ENCODE results near the gene ACSF3.

The ACSF3 gene

DNA sequence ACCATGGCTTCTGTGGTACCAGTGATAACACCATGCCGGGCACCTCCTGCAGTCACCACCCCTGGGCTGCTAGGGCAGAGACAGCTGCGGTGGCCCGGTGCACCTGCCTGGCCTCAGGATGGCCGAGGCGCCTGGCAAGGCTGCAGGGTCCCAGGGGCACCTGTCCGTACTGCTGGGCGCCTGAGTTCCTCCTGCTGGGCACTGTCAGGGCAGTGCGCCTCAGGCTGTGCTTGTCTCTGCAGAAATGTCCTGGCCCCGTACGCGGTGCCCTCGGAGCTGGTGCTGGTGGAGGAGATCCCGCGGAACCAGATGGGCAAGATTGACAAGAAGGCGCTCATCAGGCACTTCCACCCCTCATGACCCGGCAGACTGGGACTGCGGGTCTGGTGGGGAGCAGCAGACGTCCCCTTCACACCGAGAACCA is 60.2 kb downstream of the ACSF3 start:
- no peaks in the 10 kb centered on the region; the same call in 1 of the 2 replicates for H3K9me3 ChIP-seq
- no peak overlapping the region for H3K4me3 ChIP-seq
- DNase-seq (ENCODE audit: low spot score in 2 of 2), result no peak
- H3K4me1 ChIP-seq, result no peaks in the 10 kb centered on the region
- H3K36me3 ChIP-seq (replicated peaks), result peaks cover 9% of the 10 kb centered on the region; the same call in 1 of the 2 replicates
- H3K27me3 ChIP-seq (ENCODE audit: low read depth), result no peaks in the 10 kb centered on the region
- in situ Hi-C loops (cut with MboI; ENCODE audit: low sequenced_read_pairs), result no loop called here

DNA sequence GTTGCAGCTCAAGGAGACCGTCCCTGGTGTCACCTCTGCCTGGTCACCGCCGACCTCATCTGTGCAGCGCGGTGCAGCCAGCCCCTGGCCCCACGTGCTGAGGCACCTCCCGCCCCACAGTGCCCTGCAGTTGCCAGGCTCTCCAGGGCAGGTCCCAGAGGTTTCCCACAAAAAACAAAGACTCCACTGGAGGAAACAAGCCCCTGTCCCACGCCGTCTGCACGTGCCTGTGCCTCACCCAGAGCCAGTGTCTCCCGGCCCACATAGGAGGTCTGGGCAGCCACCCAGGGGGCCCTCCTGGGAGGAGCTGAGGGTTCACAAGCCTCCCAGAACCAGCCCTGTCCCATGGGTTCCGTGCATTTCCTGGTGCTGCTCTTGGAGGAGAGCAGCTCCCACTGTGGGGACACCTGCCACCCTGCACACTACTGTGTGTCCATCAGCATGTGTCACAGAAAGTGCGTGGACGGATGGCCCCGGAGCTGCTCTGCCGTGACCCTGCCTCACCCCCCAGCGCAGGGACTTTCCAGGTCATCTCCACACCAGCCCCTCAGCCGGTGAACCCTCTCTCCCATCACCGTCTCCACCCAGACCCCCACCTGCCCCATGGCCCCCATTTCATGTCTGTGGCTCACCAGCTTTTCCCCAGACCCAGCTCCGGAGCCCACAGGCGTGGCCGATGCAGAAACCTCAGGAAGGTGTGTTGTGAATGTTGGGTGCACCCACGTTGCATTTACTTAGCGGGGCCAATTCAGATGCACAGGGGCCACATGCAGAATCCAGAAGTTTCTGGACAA is 60.9 kb downstream of the ACSF3 start:
- Histone ChIP-seq H3K9me3 (no peaks in the 10 kb centered on the region), H3K4me1 (no peaks in the 10 kb centered on the region), H3K4me3 (no peak overlapping the region), H3K36me3 (replicated peaks) (peaks cover 3% of the 10 kb centered on the region; the same call in 1 of the 2 replicates), H3K27me3 (ENCODE audit: low read depth) (no peaks in the 10 kb centered on the region)
- no peak for DNase-seq (ENCODE audit: low spot score in 2 of 2)
- in situ Hi-C loops (cut with MboI; ENCODE audit: low sequenced_read_pairs), result no loop called here

DNA sequence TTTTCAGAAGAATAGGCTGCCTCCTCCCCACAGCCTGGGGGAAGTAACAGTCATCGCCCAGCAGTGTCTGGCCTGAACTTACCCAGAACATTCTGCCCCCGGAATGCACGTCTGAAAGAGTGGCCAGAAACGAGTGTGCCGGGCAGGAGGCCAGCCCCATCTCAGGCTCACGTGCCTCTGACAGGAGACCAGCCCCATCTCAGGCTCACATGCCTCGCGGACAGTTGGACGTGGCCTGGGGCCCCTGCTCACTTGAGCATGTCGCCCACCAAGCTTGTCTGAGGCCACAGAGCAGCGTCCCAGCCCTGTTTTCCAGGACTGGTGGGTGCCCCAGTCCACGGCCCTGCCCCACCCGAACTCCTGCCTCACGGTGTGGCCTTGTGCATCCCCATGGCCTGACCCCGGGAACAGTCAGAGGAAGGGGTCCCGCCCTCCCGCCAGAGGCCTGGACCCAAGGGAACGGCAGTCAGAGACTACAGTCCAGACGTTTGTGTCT is 61.6 kb downstream of the ACSF3 start:
- DNase-seq (ENCODE audit: low spot score in 2 of 2), result no peak
- no peak overlapping the region for H3K4me3 ChIP-seq
- in situ Hi-C loops (cut with MboI; ENCODE audit: low sequenced_read_pairs), result no loop called here
- no peaks in the 10 kb centered on the region for H3K4me1 ChIP-seq
- H3K9me3 ChIP-seq, result no peaks in the 10 kb centered on the region
- peaks cover 2% of the 10 kb centered on the region; the same call in 1 of the 2 replicates for H3K36me3 ChIP-seq (replicated peaks)
- H3K27me3 ChIP-seq (ENCODE audit: low read depth), result no peaks in the 10 kb centered on the region

- in situ Hi-C loops (cut with MboI; ENCODE audit: low sequenced_read_pairs), result no loop called here
- Histone ChIP-seq H3K36me3 (replicated peaks) (peaks cover 2% of the 10 kb centered on the region; the same call in 1 of the 2 replicates), H3K4me3 (no peak overlapping the region), H3K27me3 (ENCODE audit: low read depth) (no peaks in the 10 kb centered on the region), H3K9me3 (no peaks in the 10 kb centered on the region), H3K4me1 (no peaks in the 10 kb centered on the region)
- no peak for DNase-seq (ENCODE audit: low spot score in 2 of 2)
Observed at GRCh38 chr16:89155851-89156739, 62.4 kb downstream of the ACSF3 start.

DNA sequence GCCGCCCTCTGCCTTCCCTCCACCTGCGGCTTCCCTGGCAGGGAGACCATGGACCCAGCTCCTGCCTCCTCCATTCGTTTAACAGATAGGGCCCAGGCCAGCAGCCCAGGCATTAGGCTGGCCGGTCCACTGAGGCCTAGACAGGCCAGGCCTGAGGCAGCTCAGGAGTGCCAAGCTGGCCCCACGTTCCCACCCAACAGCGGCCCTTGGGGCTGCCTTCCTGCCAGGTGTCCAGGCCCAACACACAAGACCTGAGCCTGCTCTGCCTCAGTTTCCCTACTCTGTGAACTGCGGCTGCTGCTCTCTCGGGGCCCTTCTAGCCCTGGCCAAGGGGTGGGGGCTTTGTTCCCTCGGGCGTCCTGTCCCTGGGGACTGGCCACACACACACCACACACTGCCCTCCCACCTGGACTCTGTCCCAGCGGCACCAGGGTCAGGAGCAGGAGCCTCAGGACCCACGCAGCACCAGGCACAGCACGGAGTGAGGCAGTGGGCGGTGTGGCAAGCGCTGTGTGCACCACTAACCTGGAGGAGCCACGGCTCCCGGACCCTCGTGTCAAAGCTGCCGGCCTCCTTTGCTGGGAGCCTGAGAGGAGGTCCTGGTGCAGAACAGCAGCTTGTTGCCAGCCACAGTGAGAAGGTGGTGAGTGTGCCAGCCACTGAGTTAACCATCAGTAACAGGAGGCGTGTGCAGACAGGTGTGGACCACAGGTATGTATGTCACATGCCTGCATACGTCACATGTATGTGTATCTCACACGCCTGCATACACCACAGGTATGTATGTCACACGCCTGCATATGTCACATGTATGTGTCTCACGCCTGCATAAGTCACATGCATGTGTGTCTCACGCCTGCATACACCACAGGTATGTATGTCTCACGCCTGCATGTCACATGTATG is 63.3 kb downstream of the ACSF3 start:
- no peaks in the 10 kb centered on the region for H3K4me1 ChIP-seq
- H3K4me3 ChIP-seq, result no peak overlapping the region
- no peaks in the 10 kb centered on the region for H3K27me3 ChIP-seq (ENCODE audit: low read depth)
- in situ Hi-C loops (cut with MboI; ENCODE audit: low sequenced_read_pairs), result no loop called here
- H3K36me3 ChIP-seq (replicated peaks), result no peaks in the 10 kb centered on the region
- no peak for DNase-seq (ENCODE audit: low spot score in 2 of 2)
- H3K9me3 ChIP-seq, result no peaks in the 10 kb centered on the region

DNA sequence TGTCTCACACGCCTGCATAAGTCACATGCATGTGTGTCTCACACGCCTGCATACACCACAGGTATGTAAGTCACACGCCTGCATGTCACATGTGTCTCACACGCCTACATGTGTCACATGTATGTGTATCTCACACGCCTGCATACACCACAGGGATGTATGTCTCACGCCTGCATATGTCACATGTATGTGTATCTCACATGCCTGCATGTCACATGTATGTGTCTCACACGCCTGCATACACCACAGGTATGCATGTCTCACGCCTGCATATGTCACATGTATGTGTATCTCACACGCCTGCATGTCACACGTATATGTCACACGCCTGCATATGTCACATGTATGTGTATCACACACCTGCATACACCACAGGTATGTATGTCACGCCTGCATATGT is 64.1 kb downstream of the ACSF3 start:
- H3K4me1 ChIP-seq, result no peaks in the 10 kb centered on the region
- in situ Hi-C loops (cut with MboI; ENCODE audit: low sequenced_read_pairs), result no loop called here

GRCh38 chr16:89159066-89159849 is 65.6 kb downstream of the ACSF3 start:
- no peaks in the 10 kb centered on the region for H3K9me3 ChIP-seq
- no peaks in the 10 kb centered on the region for H3K27me3 ChIP-seq (ENCODE audit: low read depth)
- H3K4me3 ChIP-seq, result no peak overlapping the region
- H3K36me3 ChIP-seq (replicated peaks), result no peaks in the 10 kb centered on the region
- in situ Hi-C loops (cut with MboI; ENCODE audit: low sequenced_read_pairs), result no loop called here
- H3K4me1 ChIP-seq, result no peaks in the 10 kb centered on the region
- no peak for DNase-seq (ENCODE audit: low spot score in 2 of 2)

More for the DNA sequence above, 64.1 kb downstream of the ACSF3 start:
- Histone ChIP-seq H3K36me3 (replicated peaks) (no peaks in the 10 kb centered on the region), H3K27me3 (ENCODE audit: low read depth) (no peaks in the 10 kb centered on the region), H3K9me3 (no peaks in the 10 kb centered on the region), H3K4me3 (no peak overlapping the region)
- DNase-seq (ENCODE audit: low spot score in 2 of 2), result no peak

GRCh38 chr16:89159850-89160354 is 66.2 kb downstream of the ACSF3 start:
- no peak overlapping the region for H3K4me3 ChIP-seq
- H3K9me3 ChIP-seq, result no peaks in the 10 kb centered on the region
- DNase-seq (ENCODE audit: low spot score in 2 of 2), result no peak
- H3K27me3 ChIP-seq (ENCODE audit: low read depth), result no peaks in the 10 kb centered on the region
- no peaks in the 10 kb centered on the region for H3K4me1 ChIP-seq
- H3K36me3 ChIP-seq (replicated peaks), result no peaks in the 10 kb centered on the region
- in situ Hi-C loops (cut with MboI; ENCODE audit: low sequenced_read_pairs), result loop anchor here (10.0 kb wide), 2 partner anchors 225 to 345 kb away; partner anchors contain the start of gene APRT

DNA sequence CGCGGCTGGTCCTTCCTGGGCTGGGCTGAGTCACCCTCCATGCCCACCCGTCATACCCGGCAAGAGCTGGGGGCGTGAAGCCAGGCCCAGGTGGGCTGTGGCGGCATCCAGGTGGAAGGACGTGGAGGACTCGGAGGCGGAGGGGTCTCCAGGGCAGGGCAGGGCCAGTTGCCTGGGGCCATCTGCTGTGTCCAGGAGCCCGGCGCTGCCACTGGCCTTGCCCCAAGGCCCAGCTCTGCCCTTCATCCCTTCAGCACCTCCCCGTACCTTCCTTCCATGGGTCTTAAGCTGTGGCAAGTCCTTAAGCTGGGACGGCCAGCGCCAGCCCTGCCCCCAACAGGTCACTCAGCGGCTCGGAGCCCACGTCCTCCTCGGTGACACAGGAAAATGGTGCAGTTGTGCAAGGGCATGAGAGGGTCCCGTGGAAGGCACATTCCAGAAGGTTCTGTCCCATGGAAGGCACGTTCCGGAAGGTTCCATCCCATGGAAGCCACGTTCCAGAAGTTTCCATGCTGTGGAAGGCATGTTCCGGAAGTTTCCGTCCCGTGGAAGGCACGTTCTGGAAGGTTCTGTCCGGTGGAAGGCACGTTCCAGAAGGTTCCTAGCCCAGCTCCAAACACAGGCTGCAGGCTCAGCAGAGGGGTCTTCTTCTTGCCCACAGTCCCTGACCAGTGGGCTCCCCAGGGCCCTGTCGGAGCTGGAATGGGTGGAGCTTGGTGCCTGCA is 67.5 kb downstream of the ACSF3 start:
- Histone ChIP-seq H3K4me3 (no peak overlapping the region), H3K9me3 (no peaks in the 10 kb centered on the region), H3K4me1 (no peaks in the 10 kb centered on the region), H3K27me3 (ENCODE audit: low read depth) (no peaks in the 10 kb centered on the region), H3K36me3 (replicated peaks) (no peaks in the 10 kb centered on the region)
- in situ Hi-C loops (cut with MboI; ENCODE audit: low sequenced_read_pairs), result loop anchor here (10.0 kb wide), 2 partner anchors 226 to 346 kb away; partner anchors contain the start of gene APRT
- DNase-seq (ENCODE audit: low spot score in 2 of 2), result no peak

- H3K36me3 ChIP-seq (replicated peaks), result no peaks in the 10 kb centered on the region
- no peaks in the 10 kb centered on the region for H3K9me3 ChIP-seq
- no peak overlapping the region for H3K4me3 ChIP-seq
- DNase-seq (ENCODE audit: low spot score in 2 of 2), result no peak
- in situ Hi-C loops (cut with MboI; ENCODE audit: low sequenced_read_pairs), result loop anchor here (10.0 kb wide), 2 partner anchors 227 to 347 kb away; partner anchors contain the start of gene APRT
- H3K27me3 ChIP-seq (ENCODE audit: low read depth), result no peaks in the 10 kb centered on the region
- no peaks in the 10 kb centered on the region; the same call in 1 of the 2 replicates for H3K4me1 ChIP-seq
Observed at GRCh38 chr16:89161763-89162713, 68.4 kb downstream of the ACSF3 start.

DNA sequence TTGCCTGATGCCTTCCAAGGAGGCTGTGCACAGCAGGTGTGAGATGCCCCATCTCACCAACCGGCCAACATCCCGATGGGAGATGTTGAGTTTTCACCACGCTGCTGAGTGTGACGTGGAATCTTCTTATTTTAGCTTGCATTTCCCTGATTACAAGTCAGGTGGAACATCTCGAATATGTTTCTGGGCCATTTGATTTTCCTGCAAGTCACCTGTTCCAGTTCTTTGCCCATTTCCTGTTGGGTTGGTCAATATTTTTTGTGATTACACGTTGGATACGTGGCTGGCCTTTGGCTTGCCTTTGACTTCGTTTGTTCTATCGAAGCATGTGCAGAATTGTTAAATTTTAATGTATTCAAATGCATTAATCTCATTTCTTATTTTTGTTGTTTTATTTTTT is 69.6 kb downstream of the ACSF3 start:
- in situ Hi-C loops (cut with MboI; ENCODE audit: low sequenced_read_pairs), result loop anchor here (10.0 kb wide), 2 partner anchors 228 to 348 kb away; partner anchors contain the start of gene APRT
- no peaks in the 10 kb centered on the region for H3K36me3 ChIP-seq (replicated peaks)
- H3K27me3 ChIP-seq (ENCODE audit: low read depth), result no peaks in the 10 kb centered on the region
- no peak for DNase-seq (ENCODE audit: low spot score in 2 of 2)
- H3K9me3 ChIP-seq, result no peaks in the 10 kb centered on the region
- peaks cover 3% of the 10 kb centered on the region; the same call in 1 of the 2 replicates for H3K4me1 ChIP-seq
- H3K4me3 ChIP-seq, result no peak overlapping the region
